Right ventricle myocardium superior (tissue), 1 donor: Measurements from ENCODE around the gene GMDS. TPM values are rescaled to one million over a fixed set of nuclear protein-coding genes. Genes with fewer than 3 reads are reported as not detected.

Experiments
- ATAC-seq: fragments of 200-7000 bp; cut with Tn5 transposase; one replicate; pipeline ENCODE4 v1.9.1; 2020; ENCODE audit warnings: mild to moderate bottlenecking; ENCODE audit not compliant: poor library complexity
- DNase-seq: peaks from one replicate; pipeline ENCODE4 v3.0.0-alpha.2; 2020
- intact Hi-C: fragments of 100-400 bp; cut with DNase I; formaldehyde crosslinking; loops from one replicate; pipeline ENCODE4 v1.11.2; 2022
- total RNA-seq: library from RNA; stranded (reverse); fragmentation: NEBNext Ultra II Directional; extraction: Animal tissue kit (Norgen Biotek cat#: 25700); gene quantifications from one replicate; pipeline ENCODE4 v1.2.1, GENCODE V29; 2021
- donor health status: DM: no; HTN: yes; CAD: no; lungs with severe emphysema.

Gene GMDS
- total RNA-seq, 1 donor from 2014 or later, result 4.9 TPM

GRCh38 chr6:1587546-1587945 lies 657.9 kb downstream of the GMDS start:
- intact Hi-C loops, result no loop called here
- DNase-seq (no peak), ATAC-seq (no peak)

DNA sequence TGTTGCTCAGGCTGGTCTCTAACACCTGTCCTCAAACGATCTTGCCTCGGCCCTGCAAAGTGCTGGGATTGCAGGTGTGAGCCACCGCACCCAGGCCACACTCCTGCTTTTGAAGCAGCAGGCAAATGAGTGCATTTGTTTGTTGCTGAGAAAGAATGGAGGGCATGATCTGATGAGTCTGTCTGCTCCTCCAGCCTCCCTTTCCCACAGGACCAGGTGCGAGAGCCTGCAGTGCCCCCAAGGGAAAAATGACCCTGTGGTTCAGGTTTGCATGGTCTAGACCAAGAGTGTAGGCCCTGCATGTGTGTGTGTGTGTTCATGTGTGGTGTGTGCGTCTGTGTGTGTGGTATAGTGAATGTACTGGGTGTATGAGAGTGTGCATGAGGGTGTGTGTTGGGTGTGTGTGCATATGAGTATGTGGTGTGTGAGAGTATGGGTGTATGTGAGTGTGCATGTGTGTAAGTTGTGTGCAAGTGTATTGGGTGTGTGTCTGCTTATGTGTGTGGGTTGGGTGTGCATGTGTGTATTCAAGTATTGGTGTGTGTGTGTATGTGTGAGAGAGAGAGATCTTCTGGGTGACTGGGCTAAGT lies 658.4 kb downstream of the GMDS start:
- DNase-seq (no peak), ATAC-seq (no peak)
- intact Hi-C loops, result no loop called here

DNA sequence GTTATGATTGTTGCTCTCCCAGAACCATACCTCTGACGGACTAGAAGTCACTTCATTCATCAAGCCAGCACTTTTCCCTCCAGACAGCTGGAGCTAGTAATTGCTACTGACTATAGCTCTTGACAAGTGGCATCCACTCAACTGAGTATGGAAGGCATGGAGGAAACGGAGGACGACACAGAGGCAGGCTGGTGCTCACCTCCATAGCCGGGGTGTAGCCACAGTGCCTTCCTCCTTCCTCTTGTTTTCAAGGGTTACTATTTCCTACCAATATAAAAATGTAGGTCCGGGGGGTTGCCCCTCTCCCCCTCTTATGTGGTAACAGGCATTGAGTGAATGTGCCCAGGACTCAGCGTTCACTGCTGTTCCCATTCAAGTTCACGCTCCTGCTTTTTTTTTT lies 659.1 kb downstream of the GMDS start:
- no peak for ATAC-seq
- no peak for DNase-seq
- intact Hi-C loops, result no loop called here

DNA sequence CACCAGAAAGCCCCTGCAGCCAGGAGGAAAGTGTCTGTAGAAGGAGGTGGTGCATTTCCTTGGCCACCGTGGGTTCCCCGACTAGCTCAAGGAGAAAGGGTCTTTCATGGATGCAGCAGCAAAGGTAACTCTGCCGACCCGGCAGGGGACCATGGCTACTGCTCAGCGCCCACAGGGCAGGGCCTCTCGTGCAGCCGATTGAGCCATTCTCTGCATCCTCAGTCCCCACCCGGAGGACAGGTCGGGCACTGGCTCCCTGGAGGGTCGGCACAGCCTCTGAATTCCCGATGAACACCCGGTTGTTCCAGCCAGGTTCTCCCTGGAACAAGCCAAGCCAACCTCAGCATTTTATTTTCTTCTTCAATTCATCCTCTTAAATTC lies 659.7 kb downstream of the GMDS start:
- no peak for DNase-seq
- intact Hi-C loops, result no loop called here
- ATAC-seq, result no peak

- DNase-seq, result no peak
- intact Hi-C loops, result no loop called here
These were observed 660.3 kb downstream of the GMDS start for GRCh38 chr6:1584996-1585668.

GRCh38 chr6:1584146-1584545 lies 661.3 kb downstream of the GMDS start:
- intact Hi-C loops, result no loop called here
- ATAC-seq, result no peak
- DNase-seq, result no peak

More at GRCh38 chr6:1584996-1585668, 660.3 kb downstream of the GMDS start:
- ATAC-seq, result no peak

- ATAC-seq, result no peak
- DNase-seq, result no peak
- intact Hi-C loops, result no loop called here
These were observed 664.0 kb downstream of the GMDS start for GRCh38 chr6:1581120-1581991.

GRCh38 chr6:1580585-1580984 lies 664.8 kb downstream of the GMDS start:
- intact Hi-C loops, result no loop called here
- DNase-seq (no peak), ATAC-seq (no peak)

DNA sequence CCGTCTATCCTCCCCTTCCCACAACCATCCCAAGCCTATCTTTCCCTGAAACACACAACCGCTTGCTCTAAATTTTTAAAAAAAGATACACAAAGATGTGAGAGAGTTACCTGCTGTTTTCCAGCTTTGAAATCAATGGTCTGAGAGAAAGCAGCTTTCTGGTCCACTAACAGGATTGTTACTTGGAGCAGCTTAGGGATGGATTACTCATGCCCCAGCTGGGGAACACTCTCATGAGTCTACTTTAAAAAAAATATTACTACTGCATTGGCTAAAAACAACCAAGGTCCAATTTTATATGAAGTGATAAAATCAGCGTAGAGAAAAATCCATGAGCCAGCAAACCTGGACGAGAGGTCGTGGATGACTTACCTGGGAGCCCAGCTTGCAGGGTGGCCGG lies 665.3 kb downstream of the GMDS start:
- ATAC-seq, result no peak
- intact Hi-C loops, result no loop called here
- no peak for DNase-seq

DNA sequence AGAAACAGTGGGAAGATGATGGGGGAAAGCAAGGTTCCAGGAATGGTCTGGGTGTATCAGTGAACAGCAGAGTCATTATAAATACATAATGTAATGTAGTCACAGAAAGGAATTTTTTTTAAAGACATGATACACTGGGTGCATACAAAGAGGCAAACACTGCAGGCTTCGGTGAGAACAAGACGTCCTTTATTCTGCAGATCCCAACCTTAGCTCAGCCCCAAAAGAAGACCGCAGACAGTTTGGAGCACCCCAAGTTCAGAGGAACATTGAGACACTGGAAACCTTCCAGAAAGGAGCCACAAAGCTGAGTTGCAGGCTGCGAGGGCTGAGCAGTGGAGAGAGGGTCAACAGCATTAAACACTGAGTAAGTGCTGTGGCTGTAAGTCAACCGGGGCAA lies 666.3 kb downstream of the GMDS start:
- intact Hi-C loops, result no loop called here
- DNase-seq, result no peak
- no peak for ATAC-seq

GRCh38 chr6:1577896-1578745 lies 667.3 kb downstream of the GMDS start:
- DNase-seq, result no peak
- intact Hi-C loops, result no loop called here
- no peak for ATAC-seq

DNA sequence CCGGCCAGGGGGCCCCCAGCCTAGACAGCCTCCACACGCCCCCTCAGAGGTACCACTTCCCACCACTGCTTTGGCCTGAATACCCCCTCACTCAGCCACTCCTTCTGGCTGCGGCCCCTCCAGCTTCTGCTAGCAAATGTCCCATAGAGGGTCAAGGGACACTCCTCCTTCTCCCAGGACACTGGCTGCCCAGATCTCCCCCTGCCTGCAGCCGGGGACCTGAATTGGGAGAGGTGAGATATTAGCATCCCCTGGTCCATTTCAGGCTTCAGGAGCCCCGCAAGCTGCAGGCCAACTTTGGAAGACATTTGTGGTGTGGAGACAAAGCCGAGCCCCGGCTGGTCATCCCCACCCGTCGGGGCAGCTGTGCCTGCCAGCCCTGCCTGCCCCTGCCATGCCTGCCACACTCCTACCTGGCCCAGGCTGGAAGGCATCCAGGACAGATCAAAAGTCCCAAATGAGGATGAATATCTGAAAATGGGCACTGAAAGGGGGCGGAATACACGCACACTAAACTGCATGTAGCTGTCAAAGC lies 668.2 kb downstream of the GMDS start:
- intact Hi-C loops, result no loop called here
- ATAC-seq (no peak), DNase-seq (no peak)

GRCh38 chr6:1576711-1577110 lies 668.7 kb downstream of the GMDS start:
- no peak for DNase-seq

DNA sequence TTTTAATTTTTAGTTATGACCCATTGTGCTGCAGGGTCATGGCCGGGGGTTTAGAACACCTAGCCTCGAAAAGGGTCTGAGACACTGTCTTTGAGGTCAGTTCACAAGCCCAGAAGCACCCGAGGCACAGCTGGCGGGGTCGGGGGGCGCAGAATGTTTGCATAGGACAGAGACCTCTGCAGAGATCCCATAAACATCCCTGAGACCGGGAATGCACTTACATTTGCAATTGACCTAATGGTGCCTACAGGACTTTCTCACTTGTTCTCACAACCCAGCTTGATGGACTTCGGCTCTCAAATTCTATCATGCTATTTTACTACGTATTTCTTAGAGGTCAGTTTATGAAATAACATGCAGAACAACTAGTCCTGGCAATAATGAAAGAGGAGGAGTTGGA lies 669.2 kb downstream of the GMDS start:
- intact Hi-C loops, result no loop called here
- DNase-seq, result no peak
- ATAC-seq, result no peak

More at GRCh38 chr6:1576711-1577110, 668.7 kb downstream of the GMDS start:
- intact Hi-C loops, result no loop called here
- no peak for ATAC-seq

DNA sequence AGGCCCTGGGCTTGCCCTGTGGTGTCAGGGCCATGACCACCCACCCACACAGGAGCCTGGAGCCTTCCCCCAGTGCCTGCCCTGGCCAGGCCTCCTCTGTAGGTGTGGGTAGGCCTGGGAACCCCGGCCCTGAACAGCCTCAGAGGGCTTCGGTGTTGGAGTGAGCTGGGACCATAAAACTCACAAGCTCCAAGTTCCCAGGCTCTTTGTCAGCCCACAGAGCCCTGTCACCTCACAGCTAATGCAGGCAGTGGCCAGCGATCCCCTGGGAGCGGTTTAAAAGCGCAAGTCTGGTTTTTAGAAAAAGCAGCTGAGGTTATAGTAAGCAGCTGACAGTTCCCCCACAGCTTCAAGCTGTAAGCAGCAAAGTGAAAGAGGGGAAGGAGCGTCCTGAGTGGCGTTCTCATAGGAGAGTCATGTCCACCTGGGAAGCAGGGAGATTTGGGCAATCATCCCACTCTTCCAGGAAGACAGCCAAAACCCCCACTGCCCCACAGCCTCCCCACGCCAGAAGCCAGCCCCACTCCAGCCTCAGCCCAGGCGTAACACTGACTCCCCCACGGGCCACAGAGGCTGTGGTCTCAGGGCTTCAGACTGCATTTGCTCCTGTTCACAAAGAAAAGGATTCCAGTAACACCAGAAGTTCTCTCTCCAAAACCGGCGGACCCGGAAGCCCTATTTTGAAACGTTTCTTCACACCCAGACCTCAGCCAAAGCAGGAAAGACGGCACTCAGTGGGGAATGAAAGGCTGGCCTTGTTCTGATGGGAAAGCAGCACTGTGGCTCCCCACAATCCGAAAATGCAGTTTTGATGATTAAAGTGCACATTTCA lies 670.0 kb downstream of the GMDS start:
- intact Hi-C loops, result no loop called here
- DNase-seq, result no peak
- ATAC-seq, result peak; percentile 58

DNA sequence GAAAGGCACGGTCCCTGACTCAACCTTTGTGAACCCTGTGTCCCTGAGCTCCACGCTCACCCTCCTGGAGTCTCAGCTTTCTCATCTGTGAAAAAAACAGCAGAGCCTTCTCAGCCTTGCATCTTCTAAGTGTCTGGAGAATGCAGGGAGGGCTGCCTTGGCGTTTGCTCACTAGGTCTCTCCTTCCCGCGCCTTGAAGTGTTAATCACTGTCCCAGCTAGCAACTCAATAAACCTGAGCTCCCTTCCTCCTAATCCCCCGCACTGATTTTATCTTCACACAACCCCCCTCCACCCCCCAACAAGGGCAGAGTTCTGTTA lies 670.6 kb downstream of the GMDS start:
- ATAC-seq (no peak), DNase-seq (no peak)
- intact Hi-C loops, result no loop called here

GRCh38 chr6:1574083-1574761 lies 671.2 kb downstream of the GMDS start:
- ATAC-seq, result peak; percentile 54

More at GRCh38 chr6:1574083-1574761, 671.2 kb downstream of the GMDS start:
- no peak for DNase-seq
- intact Hi-C loops, result no loop called here
